NCI-H2029 treated with DMSO at 0.1 percent for 48 hours (cell line): ENCODE data around the gene FADD.

ENCODE experiments used
- DNase-seq: peaks from one replicate; lab custom pipeline; 2025; lab: John Stamatoyannopoulos, UW

Gene FADD

GRCh38 chr11:70233962-70234361 lies 30.9 kb downstream of the FADD start:
- DNase-seq: no peak

- no peak for DNase-seq
Measured at GRCh38 chr11:70240337-70240736, 37.2 kb downstream of the FADD start.

- no peak for DNase-seq
Measured at GRCh38 chr11:70241709-70242108, 38.6 kb downstream of the FADD start.

- no peak for DNase-seq
Measured at GRCh38 chr11:70242885-70243284, 39.8 kb downstream of the FADD start.

- DNase-seq: no peak
Measured at GRCh38 chr11:70243912-70244652, 41.0 kb downstream of the FADD start.

GRCh38 chr11:70244698-70245097 lies 41.6 kb downstream of the FADD start:
- no peak for DNase-seq

GRCh38 chr11:70246196-70246595 lies 43.1 kb downstream of the FADD start:
- DNase-seq: no peak

- DNase-seq: no peak
Measured at GRCh38 chr11:70247042-70247709, 44.1 kb downstream of the FADD start.

- DNase-seq: no peak
Measured at GRCh38 chr11:70247710-70248072, 44.6 kb downstream of the FADD start.

GRCh38 chr11:70250876-70251658 lies 48.0 kb downstream of the FADD start:
- no peak for DNase-seq

GRCh38 chr11:70251659-70252321 lies 48.7 kb downstream of the FADD start:
- DNase-seq: no peak

- DNase-seq: no peak
Measured at GRCh38 chr11:70252844-70253243, 49.7 kb downstream of the FADD start.

GRCh38 chr11:70255477-70256116 lies 52.5 kb downstream of the FADD start:
- no peak for DNase-seq
